ENCODE data around the gene ATE1.

DNA sequence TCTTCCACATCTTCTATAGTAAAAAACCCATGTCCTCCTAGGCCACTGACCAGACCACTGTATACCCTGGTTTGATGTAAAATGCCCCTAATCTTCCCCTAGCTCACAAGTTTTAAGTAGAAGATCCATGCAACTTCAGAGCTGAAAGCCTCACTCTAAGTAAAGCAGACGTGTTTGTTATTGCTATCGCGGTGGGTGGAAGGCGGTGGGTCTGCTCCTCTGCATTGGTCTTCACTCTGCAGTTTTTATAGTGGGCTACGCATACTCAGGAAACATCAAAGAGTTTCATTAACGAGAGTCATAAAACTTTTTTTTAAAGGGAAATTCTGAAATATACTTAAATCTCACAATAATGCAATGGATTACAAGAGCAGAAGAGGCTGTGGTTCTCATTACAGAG is 91.7 kb downstream of the ATE1 start:
- no peak for TF ChIP-seq SP1 (IDR thresholded peaks at IDR 0.05)
- TF ChIP-seq ELF4 (IDR thresholded peaks at IDR 0.05), result no peak
- TF ChIP-seq CTBP1 (IDR thresholded peaks at IDR 0.05; ENCODE audit: borderline replicate concordance), result no peak
- no peak for TF ChIP-seq SUZ12 (IDR thresholded peaks at IDR 0.05)
- TF ChIP-seq FOXM1 (IDR thresholded peaks at IDR 0.05; ENCODE audit: borderline replicate concordance), result no peak
- TF ChIP-seq FOXA1 (IDR thresholded peaks at IDR 0.05), result no peak
- TF ChIP-seq ARNT (IDR thresholded peaks at IDR 0.05), result no peak

Measured in HEK293T (cell line).